ENCODE measurements around the gene CNIH1.
"Not testable (repeated sequence)": the region's sequence is repeated elsewhere in the genome, so short reads cannot be mapped to it uniquely, and the experiment has no call there.

The CNIH1 gene

GRCh38 chr14:54427871-54428270 is 13.3 kb downstream of the CNIH1 start:
- DNase-seq (ENCODE audit: low read depth): no peak

GRCh38 chr14:54425537-54426274 is 15.5 kb downstream of the CNIH1 start:
- DNase-seq (ENCODE audit: low read depth): no peak

- no peak for DNase-seq (ENCODE audit: low read depth)
These were observed 16.1 kb downstream of the CNIH1 start for GRCh38 chr14:54425068-54425467.

GRCh38 chr14:54424479-54424901 is 16.7 kb downstream of the CNIH1 start:
- no peak for DNase-seq (ENCODE audit: low read depth)

- DNase-seq (ENCODE audit: low read depth): no peak
These were observed 17.2 kb downstream of the CNIH1 start for GRCh38 chr14:54423991-54424390.

- peak; percentile 56 for DNase-seq (ENCODE audit: low read depth)
These were observed 20.6 kb downstream of the CNIH1 start for GRCh38 chr14:54420478-54421142.

GRCh38 chr14:54411371-54411770 is 29.8 kb downstream of the CNIH1 start:
- no peak for DNase-seq (ENCODE audit: low read depth)

GRCh38 chr14:54410215-54410614 is 31.0 kb downstream of the CNIH1 start:
- no peak for DNase-seq (ENCODE audit: low read depth)

- DNase-seq (ENCODE audit: low read depth): peak; percentile 67
These were observed 37.7 kb downstream of the CNIH1 start for GRCh38 chr14:54403401-54404005.

- no peak for DNase-seq (ENCODE audit: low read depth)
These were observed 41.6 kb downstream of the CNIH1 start for GRCh38 chr14:54399560-54399959.

GRCh38 chr14:54396493-54397335 is 44.5 kb downstream of the CNIH1 start, which contains the start of gene CDKN3:
Gene CDKN3 (plus strand): TSS chr14:54397007. CDS start chr14:54397069, 62 bp downstream.
- DNase-seq (ENCODE audit: low read depth): peak; percentile 100

GRCh38 chr14:54396183-54396492 is 45.0 kb downstream of the CNIH1 start:
- no peak for DNase-seq (ENCODE audit: low read depth)

GRCh38 chr14:54395716-54396115 is 45.5 kb downstream of the CNIH1 start:
- peak; percentile 6 for DNase-seq (ENCODE audit: low read depth)

- DNase-seq (ENCODE audit: low read depth): no peak
These were observed 45.9 kb downstream of the CNIH1 start for GRCh38 chr14:54395284-54395683.

GRCh38 chr14:54394596-54394995 is 46.6 kb downstream of the CNIH1 start:
- no peak for DNase-seq (ENCODE audit: low read depth)

- DNase-seq (ENCODE audit: low read depth): not testable (repeated sequence)
These were observed 47.9 kb downstream of the CNIH1 start for GRCh38 chr14:54392986-54393884.

GRCh38 chr14:54392131-54392859 is 48.9 kb downstream of the CNIH1 start:
- DNase-seq (ENCODE audit: low read depth): no peak

GRCh38 chr14:54387328-54387727 is 53.8 kb downstream of the CNIH1 start:
- DNase-seq (ENCODE audit: low read depth): no peak

GRCh38 chr14:54385556-54385955 is 55.6 kb downstream of the CNIH1 start:
- DNase-seq (ENCODE audit: low read depth): no peak

- DNase-seq (ENCODE audit: low read depth): no peak
These were observed 57.3 kb downstream of the CNIH1 start for GRCh38 chr14:54383835-54384234.

- DNase-seq (ENCODE audit: low read depth): no peak
These were observed 59.4 kb downstream of the CNIH1 start for GRCh38 chr14:54381821-54382220.
